Coronary artery (tissue), 2 donors: ENCODE measurements around the gene IL16.
A peak's percentile ranks its signal among the peaks of the same experiment; 100 is the strongest.

Experiments
- DNase-seq: peaks from one replicate; pipeline ENCODE4 v3.0.0-alpha.2; 2017; ENCODE audit warnings: low spot score
- H3K27ac ChIP-seq, 2 donors: fragments of 200-600 bp; sonication (generic); one replicate each; pipeline ENCODE4 v1.5.1; 2016 to 2019
- H3K4me3 ChIP-seq: fragments of 200-600 bp; sonication (generic); 2 replicates; pipeline ENCODE4 v1.5.1; 2016; ENCODE audit warnings: mild to moderate bottlenecking, moderate library complexity
- TF ChIP-seq, protein P1 (sequence below): fragments of 200-600 bp; sonication (generic); IDR thresholded peaks from one replicate; pipeline ENCODE4 v1.5.1; 2019; ENCODE audit warnings: antibody characterized with exemption

Gene IL16

DNA sequence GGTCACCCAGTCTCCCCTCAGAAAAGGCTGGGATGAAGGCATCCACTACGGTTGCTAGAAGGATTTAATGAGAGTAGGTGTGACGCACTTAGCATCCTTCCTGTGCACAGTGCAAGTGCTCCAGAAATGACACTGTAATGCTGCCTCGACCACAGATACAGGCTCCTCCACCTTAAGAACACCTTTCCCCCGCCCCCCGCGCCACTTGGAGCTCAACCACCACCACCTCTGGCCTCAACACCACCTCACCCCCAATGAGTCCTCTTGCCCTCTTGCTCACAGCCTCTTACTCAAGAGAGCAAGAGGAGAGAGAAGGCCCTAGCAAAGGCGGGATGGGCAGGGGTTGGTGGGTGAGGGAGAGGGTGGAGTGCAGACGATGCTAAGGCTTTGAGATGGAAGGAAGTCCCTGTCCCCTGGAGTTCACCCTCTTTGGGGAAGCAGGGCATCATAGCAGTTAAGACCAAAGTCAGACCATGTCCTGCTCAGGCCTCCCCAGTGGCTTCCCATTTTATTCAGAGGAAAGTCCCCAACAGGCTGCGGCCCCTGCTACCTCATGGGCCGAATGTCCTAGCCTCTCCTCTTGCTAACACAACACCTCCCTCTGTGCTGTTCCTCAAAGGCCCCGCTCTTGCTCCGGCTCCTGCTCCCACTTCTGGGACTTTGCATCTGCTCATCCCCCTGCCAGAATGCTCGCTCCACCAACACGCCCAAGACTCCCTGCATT, 118.9 kb downstream of the IL16 start:
- no peak overlapping the region for H3K27ac ChIP-seq
- DNase-seq: no peak
- TF ChIP-seq, protein P1, sequence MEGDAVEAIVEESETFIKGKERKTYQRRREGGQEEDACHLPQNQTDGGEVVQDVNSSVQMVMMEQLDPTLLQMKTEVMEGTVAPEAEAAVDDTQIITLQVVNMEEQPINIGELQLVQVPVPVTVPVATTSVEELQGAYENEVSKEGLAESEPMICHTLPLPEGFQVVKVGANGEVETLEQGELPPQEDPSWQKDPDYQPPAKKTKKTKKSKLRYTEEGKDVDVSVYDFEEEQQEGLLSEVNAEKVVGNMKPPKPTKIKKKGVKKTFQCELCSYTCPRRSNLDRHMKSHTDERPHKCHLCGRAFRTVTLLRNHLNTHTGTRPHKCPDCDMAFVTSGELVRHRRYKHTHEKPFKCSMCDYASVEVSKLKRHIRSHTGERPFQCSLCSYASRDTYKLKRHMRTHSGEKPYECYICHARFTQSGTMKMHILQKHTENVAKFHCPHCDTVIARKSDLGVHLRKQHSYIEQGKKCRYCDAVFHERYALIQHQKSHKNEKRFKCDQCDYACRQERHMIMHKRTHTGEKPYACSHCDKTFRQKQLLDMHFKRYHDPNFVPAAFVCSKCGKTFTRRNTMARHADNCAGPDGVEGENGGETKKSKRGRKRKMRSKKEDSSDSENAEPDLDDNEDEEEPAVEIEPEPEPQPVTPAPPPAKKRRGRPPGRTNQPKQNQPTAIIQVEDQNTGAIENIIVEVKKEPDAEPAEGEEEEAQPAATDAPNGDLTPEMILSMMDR: no peak
- no peak overlapping the region for H3K4me3 ChIP-seq

DNA sequence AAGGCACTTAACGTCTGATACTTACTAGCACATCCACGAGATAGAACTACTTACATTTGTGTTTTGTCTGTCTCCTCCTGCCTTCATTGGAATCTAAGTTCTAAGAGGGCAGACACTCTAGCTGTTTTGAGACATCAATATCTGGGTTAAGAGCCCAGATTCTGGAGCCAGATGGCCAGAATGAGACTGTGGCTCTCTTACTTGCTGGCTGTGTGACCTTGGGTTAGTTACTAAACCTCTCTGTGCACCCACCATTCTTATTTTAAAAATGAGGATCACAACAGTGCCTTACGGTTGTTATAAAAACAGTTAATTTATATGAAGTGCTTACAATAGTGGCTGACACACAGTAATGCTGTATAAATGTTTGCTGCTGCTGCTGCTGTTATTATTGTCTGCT, 119.6 kb downstream of the IL16 start:
- Histone ChIP-seq H3K4me3 (no peak overlapping the region), H3K27ac (no peak overlapping the region)
- DNase-seq: no peak
- TF ChIP-seq, protein P1: no peak

DNA sequence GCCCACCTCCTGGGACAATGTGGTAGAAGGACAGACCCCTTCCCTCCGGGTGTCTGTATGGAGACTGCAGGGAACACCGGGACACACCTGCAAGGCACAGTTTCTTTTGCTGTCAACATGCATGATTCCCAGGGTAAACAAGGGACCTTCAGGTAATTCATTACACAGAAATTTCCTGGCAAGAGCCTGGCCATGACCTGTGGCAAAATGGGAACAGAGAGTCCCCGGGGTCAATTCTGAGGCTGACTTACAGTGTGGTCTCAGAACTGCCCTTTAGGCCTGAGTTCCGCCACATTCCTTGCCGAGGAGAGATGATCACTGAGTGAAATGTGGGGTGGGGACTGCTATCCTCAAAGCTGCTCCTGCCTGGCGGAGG, 121.0 kb downstream of the IL16 start:
- Histone ChIP-seq H3K27ac (no peak overlapping the region), H3K4me3 (no peak overlapping the region)
- TF ChIP-seq, protein P1: no peak
- no peak for DNase-seq

DNA sequence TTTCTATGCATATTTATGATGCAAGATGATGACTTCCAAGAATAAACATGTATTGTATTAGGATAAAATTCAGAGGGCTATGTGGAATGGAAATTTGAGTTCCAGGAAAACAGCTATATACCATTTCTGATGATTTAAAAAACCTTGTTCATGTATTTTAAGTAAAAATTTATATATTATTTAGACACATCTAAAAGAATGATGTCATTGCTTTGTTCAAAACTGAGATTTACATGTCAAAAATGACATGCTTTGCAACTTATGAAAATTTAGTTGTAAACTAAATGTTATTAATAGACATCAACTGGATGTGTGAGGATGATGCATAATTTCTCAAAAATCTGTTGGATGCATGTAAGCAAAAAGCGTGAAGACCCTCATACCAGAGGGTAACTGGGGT, 125.0 kb downstream of the IL16 start:
- Histone ChIP-seq H3K27ac (no peak overlapping the region), H3K4me3 (no peak overlapping the region)
- DNase-seq: no peak
- TF ChIP-seq, protein P1: no peak

DNA sequence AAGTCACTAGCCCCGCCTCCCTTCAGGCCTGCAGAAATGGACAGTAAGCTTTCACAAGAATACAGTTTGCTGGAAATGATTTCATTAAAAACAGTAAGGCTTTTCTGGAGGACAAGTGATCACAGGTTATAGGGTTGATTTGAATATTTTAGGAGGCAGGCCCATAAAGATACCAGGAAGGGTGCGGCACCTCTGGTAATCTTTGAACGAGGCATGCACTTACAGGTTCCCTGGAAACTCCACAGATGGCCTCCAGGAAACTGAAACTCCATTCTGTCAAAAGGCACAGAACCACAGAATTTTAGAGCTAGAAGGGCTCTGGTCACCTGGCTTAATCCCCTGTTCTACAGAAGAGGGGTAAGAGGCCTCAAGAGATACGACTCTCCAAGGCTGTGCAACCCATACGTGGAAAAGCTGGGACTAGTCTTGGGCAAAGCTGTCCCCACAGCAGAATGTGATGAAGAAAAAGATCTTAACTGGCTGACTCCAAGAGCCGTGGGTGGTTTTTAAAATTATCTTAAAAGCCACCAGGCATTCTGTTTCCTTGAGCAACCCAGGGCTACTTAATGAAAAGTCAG, 126.1 kb downstream of the IL16 start:
- DNase-seq: no peak
- Histone ChIP-seq H3K27ac (no peak overlapping the region), H3K4me3 (peak overlapping the region; percentile 86)
- TF ChIP-seq, protein P1: no peak

DNA sequence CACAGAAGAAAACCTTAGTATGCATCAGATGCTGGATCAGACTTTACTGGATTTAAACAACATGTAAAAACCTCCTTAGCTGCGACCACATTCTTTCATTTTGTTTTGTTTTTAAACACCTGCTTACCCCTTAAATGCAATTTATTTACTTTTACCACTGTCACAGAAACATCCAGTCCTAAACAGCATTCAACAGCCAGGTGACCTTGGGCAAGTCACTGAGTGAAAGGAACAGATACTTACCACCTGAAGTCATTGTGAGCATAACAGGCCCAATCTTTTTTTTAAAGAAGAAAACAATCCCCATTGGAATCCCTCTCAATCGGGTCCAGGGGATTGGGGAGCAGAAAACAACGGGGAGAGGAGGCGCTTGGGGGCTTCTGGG, 126.9 kb downstream of the IL16 start:
- H3K4me3 ChIP-seq: peak overlapping the region; percentile 86
- TF ChIP-seq, protein P1: no peak
- DNase-seq: no peak
- H3K27ac ChIP-seq: peak overlapping the region; percentile 76 to 83
